A549 (cell line): ENCODE data around the gene PLEKHG3. TPM values are rescaled to one million over a fixed set of nuclear protein-coding genes. Genes with fewer than 3 reads are reported as not detected.

ENCODE experiments used
- ATAC-seq, 2 experiments: fragments of 200-7000 bp in 1 of 2; fragments of >200 bp in 1 of 2; cut with Nextera tagmentation in 1 of 2; cut with Tn5 transposase in 1 of 2; 3 replicates each; pipeline versions ENCODE4 v1.8.0 to v1.9.1; 2018 to 2020; ENCODE audit warnings: mild to moderate bottlenecking in 1 of 2, moderate library complexity in 1 of 2
- CTCF ChIA-PET: fragments of 300-600 bp; sonication (Branson Sonifier 250); formaldehyde crosslinking; extraction: SDS; loops from one replicate; lab custom pipeline; 2021; ENCODE audit warnings: antibody characterized with exemption, inconsistent platforms; lab: Yijun Ruan, JAX
- POLR2A ChIA-PET: fragments of 350-600 bp; formaldehyde crosslinking; extraction: SDS; loops from one replicate; lab custom pipeline; 2021; ENCODE audit warnings: antibody characterized with exemption, inconsistent platforms; lab: Yijun Ruan, JAX
- DNase-seq, 2 experiments: peaks; one replicate each; pipeline versions ENCODE4 v3.0.0 to v3.0.0-alpha.2; 2011 to 2016; ENCODE audit warnings: low read depth in 1 of 2, low spot score in 1 of 2
- FAIRE-seq: peaks from 2 replicates; lab custom pipeline; 2011; peaks lifted over from hg19 to GRCh38; lab: Jason Lieb, UNC
- H3K27ac ChIP-seq, 2 experiments: fragments of >200 bp; sonication (Bioruptor Twin); formaldehyde crosslinking; 3 replicates each; pipeline ENCODE4 v1.5.1; 2016 to 2017
- H3K4me1 ChIP-seq: fragments of >200 bp; sonication (Bioruptor Twin); formaldehyde crosslinking; 3 replicates; pipeline ENCODE4 v1.6.1; 2016
- H3K4me2 ChIP-seq: fragments of >200 bp; sonication (Bioruptor Twin); formaldehyde crosslinking; 3 replicates; pipeline ENCODE4 v1.6.1; 2016
- H3K4me3 ChIP-seq: fragments of >200 bp; sonication (Bioruptor Twin); formaldehyde crosslinking; 3 replicates; pipeline ENCODE4 v1.5.1; 2016
- H3K9me3 ChIP-seq: fragments of >200 bp; sonication (Bioruptor Twin); formaldehyde crosslinking; 3 replicates; pipeline ENCODE4 v1.6.1; 2016
- CBX2 ChIP-seq: fragments of 200-600 bp; sonication (generic); IDR thresholded peaks from 2 replicates; pipeline ENCODE4 v1.6.1; 2016; ENCODE audit warnings: low read depth, mild to moderate bottlenecking, borderline replicate concordance
- EHF ChIP-seq: fragments of 250-450 bp; sonication (Bioruptor Pico); IDR thresholded peaks from 2 replicates; pipeline ENCODE4 v1.5.0; 2020; ENCODE audit warnings: mild to moderate bottlenecking
- EHMT2 ChIP-seq: fragments of 200-600 bp; sonication (generic); IDR thresholded peaks from 2 replicates; pipeline ENCODE4 v1.6.1; 2016; ENCODE audit warnings: antibody characterized with exemption, low read depth, mild to moderate bottlenecking, moderate library complexity
- FOSB ChIP-seq: fragments of 250-450 bp; sonication (Bioruptor Pico); IDR thresholded peaks from 2 replicates; pipeline ENCODE4 v1.5.0; 2020; ENCODE audit warnings: mild to moderate bottlenecking, moderate library complexity
- GATA3 ChIP-seq: IDR thresholded peaks from 2 replicates; pipeline ENCODE4 v1.6.1; 2012; ENCODE audit warnings: borderline replicate concordance
- HOXA7 ChIP-seq: fragments of 250-450 bp; sonication (Bioruptor Pico); IDR thresholded peaks from 2 replicates; pipeline ENCODE4 v1.5.0; 2020; ENCODE audit warnings: mild to moderate bottlenecking, moderate library complexity
- KDM5A ChIP-seq: fragments of 200-600 bp; sonication (generic); IDR thresholded peaks from 2 replicates; pipeline ENCODE4 v1.6.1; 2016; ENCODE audit warnings: antibody characterized with exemption, mild to moderate bottlenecking
- PHF8 ChIP-seq: fragments of 200-600 bp; sonication (generic); IDR thresholded peaks from 2 replicates; pipeline ENCODE4 v1.6.1; 2016; ENCODE audit warnings: low read depth, mild to moderate bottlenecking, antibody characterized with exemption, moderate library complexity, borderline replicate concordance
- RFX5 ChIP-seq: fragments of 450-650 bp; IDR thresholded peaks from 2 replicates; pipeline ENCODE4 v1.7.1; 2014; ENCODE audit warnings: antibody characterized with exemption, mild to moderate bottlenecking, moderate library complexity
- SREBF2 ChIP-seq: fragments of 450-650 bp; IDR thresholded peaks from 2 replicates; pipeline ENCODE4 v1.6.1; 2014; ENCODE audit warnings: mild to moderate bottlenecking, moderate library complexity
- TP53 ChIP-seq: fragments of 250-450 bp; sonication (Bioruptor Pico); IDR thresholded peaks from 2 replicates; pipeline ENCODE4 v1.5.0; 2021; ENCODE audit warnings: mild to moderate bottlenecking, moderate library complexity
- ZC3H11A ChIP-seq: fragments of 450-650 bp; IDR thresholded peaks from 2 replicates; pipeline ENCODE4 v1.6.1; 2014; ENCODE audit warnings: antibody characterized with exemption, mild to moderate bottlenecking
- ZSCAN20 ChIP-seq: fragments of 250-450 bp; sonication (Bioruptor Pico); IDR thresholded peaks from 2 replicates; pipeline ENCODE4 v1.8.0; 2022; ENCODE audit warnings: mild to moderate bottlenecking, moderate library complexity
- WGBS: methylation state at CpG from one replicate; pipeline ENCODE4 v1.1.6; 2017; ENCODE audit errors: missing lambda C conversion rate; 5-methylcytosine and 5-hydroxymethylcytosine counted together
- polyA plus RNA-seq, 4 experiments: library from polyadenylated mRNA; depleted of rRNA in 3 of 4; stranded (reverse); fragments of >200 nt; fragmentation: RNase III in 1 of 4; extraction: RNeasy Plus Mini Kit Qiagen cat#74134 plus additional on column Dnase treatment in 1 of 4; gene quantifications; 2 replicates in 3 of 4; 3 replicates in 1 of 4; pipeline ENCODE4 v1.2.3, GENCODE V29; 2011 to 2017
- TF ChIP-seq, protein P1 (sequence below): IDR thresholded peaks from 2 replicates; pipeline ENCODE4 v1.6.1; 2012; ENCODE audit warnings: low read depth, borderline replicate concordance
- TF ChIP-seq, protein P2 (sequence below): fragments of >200 bp; sonication (Bioruptor Twin); formaldehyde crosslinking; IDR thresholded peaks from 3 replicates; pipeline ENCODE4 v1.5.1; 2016
- TF ChIP-seq, protein P3 (sequence below): fragments of 200-600 bp; sonication (generic); IDR thresholded peaks from 2 replicates; pipeline ENCODE4 v1.6.1; 2016; ENCODE audit warnings: antibody characterized with exemption, mild to moderate bottlenecking, moderate library complexity
- TF ChIP-seq, protein P4 (sequence below): fragments of 250-450 bp; sonication (Bioruptor Pico); IDR thresholded peaks from 2 replicates; pipeline ENCODE4 v1.5.0; 2021; ENCODE audit warnings: mild to moderate bottlenecking, moderate library complexity, borderline replicate concordance
- TF ChIP-seq, protein P5 (sequence below): fragments of >200 bp; sonication (Bioruptor Twin); formaldehyde crosslinking; IDR thresholded peaks from 3 replicates; pipeline ENCODE4 v1.6.1; 2016
- TF ChIP-seq, protein P6 (sequence below): fragments of >200 bp; sonication (Bioruptor Twin); formaldehyde crosslinking; IDR thresholded peaks from 2 replicates; pipeline ENCODE4 v1.6.1; 2016

Gene PLEKHG3
- polyA plus RNA-seq, 2 of the 4 experiments (the other 2 are of a cell fraction), result 21.9 to 30.5 TPM

DNA sequence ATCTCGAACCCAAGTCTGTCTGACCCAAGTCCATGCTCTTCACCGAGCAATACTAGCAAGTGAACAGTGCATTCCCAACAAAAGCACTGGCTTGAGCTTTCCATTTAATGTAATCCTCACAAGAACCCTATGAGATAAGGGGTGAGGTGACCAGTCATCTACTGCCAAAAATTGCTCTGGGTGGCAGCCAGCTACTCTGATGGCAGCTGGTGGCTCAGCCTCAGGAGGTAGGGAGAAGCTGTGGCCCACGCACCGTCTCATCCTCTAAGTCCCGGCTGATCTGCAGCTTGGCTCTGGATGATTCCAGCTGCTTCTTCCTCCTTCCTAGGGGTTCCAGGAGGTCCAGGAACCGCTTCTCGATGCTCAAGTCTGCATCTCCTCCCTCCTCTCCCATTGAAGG lies 75.2 kb downstream of the PLEKHG3 start:
- 91% methylated on average over 7 of the region's 7 CpGs for WGBS
- ChIA-PET CTCF (interaction anchor here (1.0 to 12.5 kb wide), 6 partner anchors 11 to 111 kb away, joined by 3 to 102 read pairs (median 8); no protein-coding TSS in a partner anchor), POLR2A (no interaction called here)
- TF ChIP-seq RFX5, result no peak
- no peak for TF ChIP-seq ZSCAN20 (CRISPR knock-in tag)
- no peak for TF ChIP-seq KDM5A
- no peak for TF ChIP-seq EHMT2
- TF ChIP-seq SREBF2, result no peak
- TF ChIP-seq CBX2, result no peak
- no peak for TF ChIP-seq EHF
- TF ChIP-seq, protein P1, sequence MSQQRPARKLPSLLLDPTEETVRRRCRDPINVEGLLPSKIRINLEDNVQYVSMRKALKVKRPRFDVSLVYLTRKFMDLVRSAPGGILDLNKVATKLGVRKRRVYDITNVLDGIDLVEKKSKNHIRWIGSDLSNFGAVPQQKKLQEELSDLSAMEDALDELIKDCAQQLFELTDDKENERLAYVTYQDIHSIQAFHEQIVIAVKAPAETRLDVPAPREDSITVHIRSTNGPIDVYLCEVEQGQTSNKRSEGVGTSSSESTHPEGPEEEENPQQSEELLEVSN, result no peak
- TF ChIP-seq, protein P2, sequence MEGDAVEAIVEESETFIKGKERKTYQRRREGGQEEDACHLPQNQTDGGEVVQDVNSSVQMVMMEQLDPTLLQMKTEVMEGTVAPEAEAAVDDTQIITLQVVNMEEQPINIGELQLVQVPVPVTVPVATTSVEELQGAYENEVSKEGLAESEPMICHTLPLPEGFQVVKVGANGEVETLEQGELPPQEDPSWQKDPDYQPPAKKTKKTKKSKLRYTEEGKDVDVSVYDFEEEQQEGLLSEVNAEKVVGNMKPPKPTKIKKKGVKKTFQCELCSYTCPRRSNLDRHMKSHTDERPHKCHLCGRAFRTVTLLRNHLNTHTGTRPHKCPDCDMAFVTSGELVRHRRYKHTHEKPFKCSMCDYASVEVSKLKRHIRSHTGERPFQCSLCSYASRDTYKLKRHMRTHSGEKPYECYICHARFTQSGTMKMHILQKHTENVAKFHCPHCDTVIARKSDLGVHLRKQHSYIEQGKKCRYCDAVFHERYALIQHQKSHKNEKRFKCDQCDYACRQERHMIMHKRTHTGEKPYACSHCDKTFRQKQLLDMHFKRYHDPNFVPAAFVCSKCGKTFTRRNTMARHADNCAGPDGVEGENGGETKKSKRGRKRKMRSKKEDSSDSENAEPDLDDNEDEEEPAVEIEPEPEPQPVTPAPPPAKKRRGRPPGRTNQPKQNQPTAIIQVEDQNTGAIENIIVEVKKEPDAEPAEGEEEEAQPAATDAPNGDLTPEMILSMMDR, result no peak
- TF ChIP-seq, protein P3, sequence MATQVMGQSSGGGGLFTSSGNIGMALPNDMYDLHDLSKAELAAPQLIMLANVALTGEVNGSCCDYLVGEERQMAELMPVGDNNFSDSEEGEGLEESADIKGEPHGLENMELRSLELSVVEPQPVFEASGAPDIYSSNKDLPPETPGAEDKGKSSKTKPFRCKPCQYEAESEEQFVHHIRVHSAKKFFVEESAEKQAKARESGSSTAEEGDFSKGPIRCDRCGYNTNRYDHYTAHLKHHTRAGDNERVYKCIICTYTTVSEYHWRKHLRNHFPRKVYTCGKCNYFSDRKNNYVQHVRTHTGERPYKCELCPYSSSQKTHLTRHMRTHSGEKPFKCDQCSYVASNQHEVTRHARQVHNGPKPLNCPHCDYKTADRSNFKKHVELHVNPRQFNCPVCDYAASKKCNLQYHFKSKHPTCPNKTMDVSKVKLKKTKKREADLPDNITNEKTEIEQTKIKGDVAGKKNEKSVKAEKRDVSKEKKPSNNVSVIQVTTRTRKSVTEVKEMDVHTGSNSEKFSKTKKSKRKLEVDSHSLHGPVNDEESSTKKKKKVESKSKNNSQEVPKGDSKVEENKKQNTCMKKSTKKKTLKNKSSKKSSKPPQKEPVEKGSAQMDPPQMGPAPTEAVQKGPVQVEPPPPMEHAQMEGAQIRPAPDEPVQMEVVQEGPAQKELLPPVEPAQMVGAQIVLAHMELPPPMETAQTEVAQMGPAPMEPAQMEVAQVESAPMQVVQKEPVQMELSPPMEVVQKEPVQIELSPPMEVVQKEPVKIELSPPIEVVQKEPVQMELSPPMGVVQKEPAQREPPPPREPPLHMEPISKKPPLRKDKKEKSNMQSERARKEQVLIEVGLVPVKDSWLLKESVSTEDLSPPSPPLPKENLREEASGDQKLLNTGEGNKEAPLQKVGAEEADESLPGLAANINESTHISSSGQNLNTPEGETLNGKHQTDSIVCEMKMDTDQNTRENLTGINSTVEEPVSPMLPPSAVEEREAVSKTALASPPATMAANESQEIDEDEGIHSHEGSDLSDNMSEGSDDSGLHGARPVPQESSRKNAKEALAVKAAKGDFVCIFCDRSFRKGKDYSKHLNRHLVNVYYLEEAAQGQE, result no peak
- TF ChIP-seq, protein P4, sequence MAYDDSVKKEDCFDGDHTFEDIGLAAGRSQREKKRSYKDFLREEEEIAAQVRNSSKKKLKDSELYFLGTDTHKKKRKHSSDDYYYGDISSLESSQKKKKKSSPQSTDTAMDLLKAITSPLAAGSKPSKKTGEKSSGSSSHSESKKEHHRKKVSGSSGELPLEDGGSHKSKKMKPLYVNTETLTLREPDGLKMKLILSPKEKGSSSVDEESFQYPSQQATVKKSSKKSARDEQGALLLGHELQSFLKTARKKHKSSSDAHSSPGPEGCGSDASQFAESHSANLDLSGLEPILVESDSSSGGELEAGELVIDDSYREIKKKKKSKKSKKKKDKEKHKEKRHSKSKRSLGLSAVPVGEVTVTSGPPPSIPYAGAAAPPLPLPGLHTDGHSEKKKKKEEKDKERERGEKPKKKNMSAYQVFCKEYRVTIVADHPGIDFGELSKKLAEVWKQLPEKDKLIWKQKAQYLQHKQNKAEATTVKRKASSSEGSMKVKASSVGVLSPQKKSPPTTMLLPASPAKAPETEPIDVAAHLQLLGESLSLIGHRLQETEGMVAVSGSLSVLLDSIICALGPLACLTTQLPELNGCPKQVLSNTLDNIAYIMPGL (CRISPR knock-in tag), result no peak
- no peak for TF ChIP-seq GATA3
- no peak for TF ChIP-seq PHF8
- TF ChIP-seq FOSB, result no peak
- TF ChIP-seq, protein P5, sequence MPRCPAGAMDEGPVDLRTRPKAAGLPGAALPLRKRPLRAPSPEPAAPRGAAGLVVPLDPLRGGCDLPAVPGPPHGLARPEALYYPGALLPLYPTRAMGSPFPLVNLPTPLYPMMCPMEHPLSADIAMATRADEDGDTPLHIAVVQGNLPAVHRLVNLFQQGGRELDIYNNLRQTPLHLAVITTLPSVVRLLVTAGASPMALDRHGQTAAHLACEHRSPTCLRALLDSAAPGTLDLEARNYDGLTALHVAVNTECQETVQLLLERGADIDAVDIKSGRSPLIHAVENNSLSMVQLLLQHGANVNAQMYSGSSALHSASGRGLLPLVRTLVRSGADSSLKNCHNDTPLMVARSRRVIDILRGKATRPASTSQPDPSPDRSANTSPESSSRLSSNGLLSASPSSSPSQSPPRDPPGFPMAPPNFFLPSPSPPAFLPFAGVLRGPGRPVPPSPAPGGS, result no peak
- TF ChIP-seq, protein P6, sequence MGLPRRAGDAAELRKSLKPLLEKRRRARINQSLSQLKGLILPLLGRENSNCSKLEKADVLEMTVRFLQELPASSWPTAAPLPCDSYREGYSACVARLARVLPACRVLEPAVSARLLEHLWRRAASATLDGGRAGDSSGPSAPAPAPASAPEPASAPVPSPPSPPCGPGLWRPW, result no peak
- TF ChIP-seq TP53 (CRISPR knock-in tag), result no peak
- TF ChIP-seq ZC3H11A, result no peak
- TF ChIP-seq HOXA7 (CRISPR knock-in tag), result no peak
- Histone ChIP-seq H3K9me3 (no peaks in the 10 kb centered on the region), H3K4me3 (no peak overlapping the region), H3K27ac (no peak overlapping the region), H3K4me2 (no peak overlapping the region), H3K4me1 (no peaks in the 10 kb centered on the region)
- FAIRE-seq, result no peak
- ATAC-seq, result no peak
- no peak for DNase-seq
